BLaER1 (cell line): Measurements from ENCODE around the gene ESRRA.
"Not testable (repeated sequence)": the region's sequence is repeated elsewhere in the genome, so short reads cannot be mapped to it uniquely, and the experiment has no call there.

ENCODE experiments used
- H3K27ac ChIP-seq: shearing (Covaris generic); formaldehyde crosslinking; 2 replicates; pipeline ENCODE4 v1.8.1; 2022
- H3K27me3 ChIP-seq: shearing (Covaris generic); formaldehyde crosslinking; 2 replicates; pipeline ENCODE4 v1.8.1; 2022
- H3K36me3 ChIP-seq: shearing (Covaris generic); formaldehyde crosslinking; 2 replicates; pipeline ENCODE4 v1.8.1; 2022
- H3K4me1 ChIP-seq: shearing (Covaris generic); formaldehyde crosslinking; 2 replicates; pipeline ENCODE4 v1.8.1; 2022
- H3K4me2 ChIP-seq: shearing (Covaris generic); formaldehyde crosslinking; 2 replicates; pipeline ENCODE4 v1.8.1; 2022
- H3K4me3 ChIP-seq: shearing (Covaris generic); formaldehyde crosslinking; 2 replicates; pipeline ENCODE4 v1.8.1; 2022
- H3K9ac ChIP-seq: shearing (Covaris generic); formaldehyde crosslinking; 2 replicates; pipeline ENCODE4 v1.8.1; 2022
- H3K9me3 ChIP-seq: shearing (Covaris generic); formaldehyde crosslinking; 2 replicates; pipeline ENCODE4 v1.8.1; 2022
- H4K20me1 ChIP-seq: shearing (Covaris generic); formaldehyde crosslinking; 2 replicates; pipeline ENCODE4 v1.8.1; 2022
- Cebpa-rat ChIP-seq: shearing (Covaris generic); IDR thresholded peaks from 2 replicates; pipeline ENCODE4 v1.8.1; 2022

ESRRA gene

DNA sequence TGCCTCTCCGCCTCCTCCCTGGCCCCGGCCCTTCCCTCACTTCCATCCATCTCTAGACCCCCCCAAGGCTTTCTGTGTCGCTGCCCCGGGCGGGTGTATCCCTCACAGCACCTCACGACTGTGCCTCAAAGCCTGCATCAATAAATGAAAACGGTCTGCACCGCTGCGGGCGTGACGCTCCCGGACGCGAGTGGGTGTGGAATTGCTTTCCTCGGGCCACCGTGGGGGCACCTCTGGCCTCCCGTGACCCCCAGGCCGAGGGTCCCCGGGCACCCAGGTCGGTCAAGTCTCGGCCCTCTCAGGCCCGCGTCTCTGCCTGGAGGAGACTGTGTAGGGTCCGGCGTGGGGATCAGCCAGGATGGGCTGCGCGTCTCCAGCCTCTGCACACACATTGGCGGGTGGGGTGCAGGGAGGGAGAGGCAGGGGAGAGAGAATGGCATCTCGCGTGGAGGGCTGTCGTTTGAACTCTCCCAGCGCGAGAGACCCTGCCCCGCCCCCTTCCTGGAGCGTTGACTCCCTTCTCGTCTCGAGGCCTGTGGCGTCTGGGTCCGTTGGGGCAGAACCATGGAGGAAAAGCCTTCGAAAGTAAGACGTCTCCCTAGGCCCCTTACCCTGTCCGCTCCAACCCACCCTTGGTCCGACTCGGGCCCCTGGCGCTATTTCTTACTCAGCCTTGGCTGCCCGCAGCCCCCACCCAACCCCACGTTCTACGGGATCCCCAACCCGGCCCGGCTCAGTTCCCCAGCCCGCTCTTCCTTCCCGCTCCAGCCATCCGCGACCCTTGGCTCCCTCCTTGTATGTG, 5.3 kb upstream of the ESRRA start, which contains the start of gene CATSPERZ:
Gene CATSPERZ, plus strand, starts transcription at position 512 of the 802 bp plus-strand sequence. Its CDS starts 53 bp downstream, at position 565.
- H3K9ac ChIP-seq: no peak within 1 kb of the TSS
- H3K4me2 ChIP-seq: peak within 1 kb of the TSS; percentile 94
- no peaks in the 10 kb centered on the region for H3K9me3 ChIP-seq
- no peak within 1 kb of the TSS for H3K27ac ChIP-seq
- H4K20me1 ChIP-seq: peaks cover 53% of the 10 kb centered on the region
- H3K4me1 ChIP-seq: peaks cover 32% of the 10 kb centered on the region
- H3K4me3 ChIP-seq: peak within 1 kb of the TSS; percentile 59
- no peak for TF ChIP-seq Cebpa-rat
- H3K27me3 ChIP-seq: peaks cover 70% of the 10 kb centered on the region
- H3K36me3 ChIP-seq: no peaks in the 10 kb centered on the region

DNA sequence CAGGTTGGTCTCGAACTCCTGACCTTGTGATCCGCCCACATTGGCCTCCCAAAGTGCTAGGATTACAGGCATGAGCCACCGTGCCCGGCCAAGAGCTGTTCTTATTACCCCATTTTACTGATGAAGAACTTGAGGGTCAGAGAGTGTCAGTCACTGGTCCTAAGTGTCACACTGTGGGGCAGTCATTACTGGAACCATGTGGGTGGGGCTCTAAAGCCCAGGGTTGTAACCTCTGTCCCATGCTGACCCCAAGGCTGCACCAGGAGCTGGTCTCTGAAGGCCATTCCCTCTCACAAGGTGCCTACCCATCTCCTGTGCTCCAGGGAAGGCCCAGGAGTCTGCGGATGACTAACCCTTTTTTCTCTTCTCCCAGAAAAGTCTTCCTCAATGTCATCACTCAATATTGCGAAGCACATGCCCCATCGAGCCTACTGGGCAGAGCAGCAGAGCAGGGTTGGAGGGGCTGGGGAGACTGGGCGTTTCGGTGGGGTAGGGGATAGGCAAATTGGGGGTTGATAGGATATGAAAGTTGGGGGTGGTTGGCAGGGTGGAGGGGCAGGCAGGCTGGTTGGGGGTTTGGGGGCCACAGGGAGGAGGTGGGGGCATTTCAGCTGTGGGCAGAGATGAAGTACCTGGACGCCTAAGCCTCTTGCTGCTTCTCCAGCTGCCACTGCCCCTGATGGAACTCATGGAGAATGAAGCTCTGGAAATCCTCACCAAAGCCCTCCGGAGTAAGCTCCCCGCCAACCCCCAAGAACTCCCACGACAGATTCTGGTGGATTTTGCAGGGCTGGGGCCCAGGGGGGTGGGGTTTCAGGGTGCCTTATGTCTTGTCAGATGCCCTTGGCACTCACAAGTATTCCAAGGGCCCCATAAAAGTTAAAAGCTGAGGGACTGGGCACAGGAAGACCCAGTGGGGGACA, 2.0 kb upstream of the ESRRA start:
- Histone ChIP-seq H3K4me1 (peaks cover 49% of the 10 kb centered on the region), H3K9me3 (no peaks in the 10 kb centered on the region), H3K9ac (no peak overlapping the region), H3K36me3 (peaks cover 14% of the 10 kb centered on the region), H4K20me1 (peaks cover 43% of the 10 kb centered on the region), H3K4me2 (peak overlapping the region; percentile 97), H3K27me3 (peaks cover 37% of the 10 kb centered on the region), H3K4me3 (peak overlapping the region; percentile 86; the same call in 1 of the 2 replicates), H3K27ac (no peak overlapping the region)
- no peak for TF ChIP-seq Cebpa-rat

DNA sequence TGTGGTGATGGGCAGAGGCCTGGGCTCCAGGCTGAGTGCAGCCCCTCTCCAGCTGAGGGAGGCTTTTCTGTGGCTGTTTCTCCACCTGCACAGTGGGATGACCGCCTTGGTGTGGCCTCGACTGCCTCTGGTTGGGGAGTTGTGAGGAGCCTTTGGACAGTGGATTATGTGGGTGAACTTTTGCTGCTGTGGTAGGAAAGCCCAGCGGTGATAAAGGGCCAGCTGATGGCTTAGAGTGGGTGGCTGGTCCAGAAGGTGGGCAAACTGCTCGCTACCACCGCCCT, 1.4 kb upstream of the ESRRA start:
- Histone ChIP-seq H3K4me1 (peaks cover 49% of the 10 kb centered on the region), H3K4me3 (peak overlapping the region; percentile 86), H3K9me3 (no peaks in the 10 kb centered on the region), H3K27me3 (peaks cover 31% of the 10 kb centered on the region), H3K36me3 (peaks cover 14% of the 10 kb centered on the region), H3K4me2 (peak overlapping the region; percentile 97), H3K9ac (no peak overlapping the region), H4K20me1 (peaks cover 38% of the 10 kb centered on the region), H3K27ac (no peak overlapping the region)
- no peak for TF ChIP-seq Cebpa-rat

DNA sequence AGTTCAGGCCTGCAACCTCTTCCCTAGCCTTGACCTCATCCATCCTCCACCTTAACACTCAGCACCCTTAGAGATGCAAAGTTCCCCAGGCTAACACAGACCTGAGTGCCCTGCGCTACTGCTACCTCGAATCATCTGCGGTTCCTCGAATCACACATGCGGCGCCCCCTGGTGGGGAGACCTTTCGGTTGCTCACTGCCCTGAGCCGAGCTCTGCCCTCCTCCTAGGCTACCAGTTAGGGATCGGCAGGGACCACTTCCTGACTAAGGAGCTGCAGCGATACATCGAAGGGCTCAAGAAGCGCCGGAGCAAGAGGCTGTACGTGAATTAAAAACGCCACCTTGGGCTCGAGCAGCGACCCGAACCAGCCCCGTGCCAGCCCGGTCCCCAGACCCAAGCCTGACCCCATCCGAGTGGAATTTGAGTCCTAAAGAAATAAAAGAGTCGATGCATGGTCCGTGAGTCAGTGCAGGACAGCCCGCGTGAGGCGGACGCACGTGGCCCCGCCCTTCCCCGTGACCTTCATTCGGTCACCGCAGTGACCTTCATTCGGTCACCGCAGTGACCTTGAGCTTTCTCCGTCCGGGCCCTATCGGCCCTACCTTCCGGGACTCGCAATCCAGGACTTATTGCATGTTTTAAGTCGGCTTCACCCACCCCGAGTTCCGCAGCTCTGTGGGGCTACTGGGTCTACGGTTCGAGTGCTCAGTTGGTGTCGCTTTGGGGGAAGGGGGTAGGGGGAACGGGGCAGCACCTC, 830 bp upstream of the ESRRA start:
- Histone ChIP-seq H3K27me3 (peaks cover 26% of the 10 kb centered on the region), H3K9me3 (no peaks in the 10 kb centered on the region), H3K4me1 (peaks cover 44% of the 10 kb centered on the region), H3K27ac (peak overlapping the region; percentile 87), H4K20me1 (peaks cover 33% of the 10 kb centered on the region), H3K36me3 (peaks cover 14% of the 10 kb centered on the region), H3K4me3 (peak overlapping the region; percentile 86), H3K9ac (peak overlapping the region; percentile 84), H3K4me2 (peak overlapping the region; percentile 97)
- no peak for TF ChIP-seq Cebpa-rat

DNA sequence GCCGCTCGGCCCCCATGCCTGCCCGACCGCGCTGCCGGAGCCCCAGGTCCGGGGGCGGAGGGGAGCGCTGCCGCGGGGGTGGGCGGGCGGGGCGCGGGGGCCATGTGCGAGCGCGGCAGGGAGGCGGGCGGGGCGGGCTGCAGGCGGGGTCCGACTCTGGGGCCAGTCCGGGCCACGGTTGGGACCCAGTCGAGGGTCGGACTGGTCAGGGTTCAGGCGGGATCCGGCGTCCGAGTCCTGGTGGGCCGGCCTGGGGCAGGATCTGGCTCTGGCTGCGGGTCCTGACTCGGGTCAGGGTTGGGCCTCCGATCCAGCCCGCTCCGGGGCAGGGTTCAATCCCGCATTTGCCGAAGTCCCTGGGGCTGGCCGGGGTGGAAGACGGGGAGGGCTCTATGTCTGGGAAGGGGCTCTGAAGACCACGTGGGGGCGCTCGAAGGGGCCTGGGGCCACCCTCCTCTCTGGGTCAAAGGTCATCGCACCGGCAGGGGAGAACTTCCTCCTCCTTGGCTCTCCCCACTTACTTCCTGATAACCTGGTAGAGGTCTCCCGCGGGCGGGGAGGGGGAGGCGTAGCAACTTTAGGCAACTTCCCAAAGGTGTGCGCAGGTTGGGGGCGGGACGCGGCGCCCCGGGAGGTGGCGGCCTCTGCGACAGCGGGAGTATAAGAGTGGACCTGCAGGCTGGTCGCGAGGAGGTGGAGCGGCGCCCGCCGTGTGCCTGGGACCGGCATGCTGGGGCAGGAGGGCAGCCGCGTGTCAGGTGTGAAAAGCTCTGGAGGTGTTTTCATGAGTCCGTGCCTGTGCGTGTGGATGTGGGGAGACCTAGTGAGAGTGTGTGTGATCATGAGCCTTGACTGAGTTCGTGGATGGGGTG, 603 bp downstream of the ESRRA start:
- Histone ChIP-seq H3K27me3 (peaks cover 11% of the 10 kb centered on the region), H3K9me3 (no peaks in the 10 kb centered on the region), H3K4me1 (peaks cover 35% of the 10 kb centered on the region), H3K4me3 (peak overlapping the region; percentile 86), H3K4me2 (peak overlapping the region; percentile 99), H3K36me3 (peaks cover 20% of the 10 kb centered on the region), H4K20me1 (peaks cover 28% of the 10 kb centered on the region), H3K9ac (peak overlapping the region; percentile 88), H3K27ac (peak overlapping the region; percentile 83)
- no peak for TF ChIP-seq Cebpa-rat

DNA sequence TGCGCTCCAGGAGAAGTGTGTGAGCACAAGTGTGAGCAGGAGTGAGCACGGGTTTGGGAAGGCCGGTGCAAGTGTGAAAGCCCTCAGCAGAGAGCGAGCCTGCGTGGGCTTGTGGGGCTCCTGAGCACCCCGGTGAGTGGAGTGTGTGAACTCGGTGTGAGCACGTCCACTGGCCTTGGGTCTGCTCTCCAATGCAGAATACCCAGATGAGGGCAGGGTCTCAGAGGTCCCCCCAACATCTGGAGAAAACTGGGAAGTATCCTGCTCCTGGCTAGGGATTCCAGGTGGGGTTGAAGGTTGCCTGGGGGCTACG, 1.2 kb downstream of the ESRRA start:
- Histone ChIP-seq H3K4me1 (peaks cover 34% of the 10 kb centered on the region), H3K27ac (peak overlapping the region; percentile 83), H3K4me2 (peak overlapping the region; percentile 99), H3K9ac (peak overlapping the region; percentile 88), H3K4me3 (peak overlapping the region; percentile 86), H4K20me1 (peaks cover 32% of the 10 kb centered on the region), H3K27me3 (peaks cover 5% of the 10 kb centered on the region), H3K9me3 (no peaks in the 10 kb centered on the region), H3K36me3 (peaks cover 22% of the 10 kb centered on the region)
- no peak for TF ChIP-seq Cebpa-rat

DNA sequence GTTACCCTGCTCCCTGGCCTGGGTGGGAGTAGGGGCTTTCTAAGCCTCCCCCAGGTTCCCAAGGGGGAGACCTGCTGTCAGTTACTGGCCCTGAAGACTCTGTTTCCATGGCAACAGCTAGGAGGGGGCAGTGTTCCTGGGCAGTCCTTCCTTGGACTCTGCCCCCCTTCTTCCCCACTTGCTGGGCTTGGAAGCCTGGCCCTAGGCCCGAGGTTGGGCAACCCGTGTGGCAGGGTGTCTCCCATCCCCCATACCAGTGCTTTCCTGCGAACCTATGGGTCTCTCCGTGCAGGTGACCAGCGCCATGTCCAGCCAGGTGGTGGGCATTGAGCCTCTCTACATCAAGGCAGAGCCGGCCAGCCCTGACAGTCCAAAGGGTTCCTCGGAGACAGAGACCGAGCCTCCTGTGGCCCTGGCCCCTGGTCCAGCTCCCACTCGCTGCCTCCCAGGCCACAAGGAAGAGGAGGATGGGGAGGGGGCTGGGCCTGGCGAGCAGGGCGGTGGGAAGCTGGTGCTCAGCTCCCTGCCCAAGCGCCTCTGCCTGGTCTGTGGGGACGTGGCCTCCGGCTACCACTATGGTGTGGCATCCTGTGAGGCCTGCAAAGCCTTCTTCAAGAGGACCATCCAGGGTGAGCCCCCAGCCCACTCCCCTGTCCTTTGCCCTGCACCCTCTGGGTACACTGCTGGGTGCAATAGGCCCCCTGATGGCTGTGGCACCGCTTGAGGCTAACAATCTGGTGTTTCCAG, 1.7 kb downstream of the ESRRA start:
- Histone ChIP-seq H3K9ac (peak overlapping the region; percentile 88), H3K27ac (peak overlapping the region; percentile 83)
- no peak for TF ChIP-seq Cebpa-rat

DNA sequence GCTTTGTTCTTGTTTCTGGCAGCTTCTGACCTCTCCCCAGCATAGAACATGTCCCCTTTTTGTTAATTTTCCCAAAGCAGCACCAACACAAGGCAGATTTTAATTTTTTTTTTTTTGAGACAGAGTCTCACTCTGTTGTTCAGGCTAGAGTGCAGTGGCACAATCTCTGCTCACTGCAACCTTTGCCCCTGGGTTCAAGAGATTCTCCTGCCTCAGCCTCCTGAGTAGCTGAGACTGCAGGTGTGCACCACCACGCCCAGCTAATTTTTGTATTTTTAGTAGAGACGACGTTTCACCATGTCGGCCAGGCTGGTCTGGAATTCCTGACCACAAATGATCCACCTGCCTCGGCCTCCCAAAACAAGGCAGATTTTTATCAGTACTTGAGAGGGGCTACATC, 2.5 kb downstream of the ESRRA start:
- H3K4me1 ChIP-seq: peaks cover 34% of the 10 kb centered on the region
- H3K27ac ChIP-seq, H3K27me3 ChIP-seq, H3K9me3 ChIP-seq, H3K4me3 ChIP-seq: not testable (repeated sequence)
- 0 out of 2 replicates have a peak overlapping the region, but pooled peaks have one; percentile 88 for H3K9ac ChIP-seq
- peaks cover 29% of the 10 kb centered on the region for H3K36me3 ChIP-seq
- H3K4me2 ChIP-seq: peak overlapping the region; percentile 99; the same call in 1 of the 2 replicates
- peaks cover 37% of the 10 kb centered on the region for H4K20me1 ChIP-seq

More for the DNA sequence above, 1.7 kb downstream of the ESRRA start:
- H3K4me3 ChIP-seq: peak overlapping the region; percentile 86
- H3K27me3 ChIP-seq: peaks cover under 1% of the 10 kb centered on the region; the same call in 1 of the 2 replicates
- H3K4me2 ChIP-seq: peak overlapping the region; percentile 99
- peaks cover 22% of the 10 kb centered on the region for H3K36me3 ChIP-seq
- H3K4me1 ChIP-seq: peaks cover 34% of the 10 kb centered on the region
- no peaks in the 10 kb centered on the region for H3K9me3 ChIP-seq
- H4K20me1 ChIP-seq: peaks cover 32% of the 10 kb centered on the region
